Spinal cord (tissue), 10 donors: ENCODE results near the gene SEMA4C. TPM values are rescaled to one million over a fixed set of nuclear protein-coding genes. Genes with fewer than 3 reads are reported as not detected.

Experiments used
- DNase-seq, 6 donors: peaks; one replicate each; pipeline versions ENCODE4 v3.0.0 to v3.0.0-alpha.2; 2013 to 2015; ENCODE audit warnings: low spot score in 6 of 6, low read depth in 4 of 6
- H3K27ac ChIP-seq: one replicate; pipeline ENCODE4 v1.5.1; 2013; ENCODE audit warnings: low read depth, low read length, control low read depth
- H3K27me3 ChIP-seq: one replicate; pipeline ENCODE4 v1.6.1; 2013; ENCODE audit warnings: low read length; ENCODE audit not compliant: control insufficient read depth, insufficient read depth
- H3K36me3 ChIP-seq: one replicate; pipeline ENCODE4 v1.6.1; 2013; ENCODE audit warnings: low read length; ENCODE audit not compliant: control insufficient read depth, insufficient read depth
- H3K4me1 ChIP-seq: one replicate; pipeline ENCODE4 v1.6.1; 2013; ENCODE audit warnings: low read length; ENCODE audit not compliant: control insufficient read depth, insufficient read depth
- H3K4me3 ChIP-seq: one replicate; pipeline ENCODE4 v1.5.1; 2013; ENCODE audit warnings: low read depth, low read length, control low read depth
- H3K9me3 ChIP-seq: one replicate; pipeline ENCODE4 v1.6.1; 2013; ENCODE audit warnings: low read length; ENCODE audit not compliant: control insufficient read depth, insufficient read depth
- WGBS: methylation state at CpG from one replicate; pipeline ENCODE4 v1.1.5; 2013; ENCODE audit warnings: missing lambda C conversion rate; ENCODE audit not compliant: insufficient coverage; 5-methylcytosine and 5-hydroxymethylcytosine counted together
- polyA plus RNA-seq, 2 donors: library from polyadenylated mRNA; unstranded; fragments of 120-200 nt; gene quantifications; one replicate each; pipeline ENCODE4 v1.2.1, GENCODE V29; 2013; ENCODE audit not compliant: insufficient read length in 2 of 2
- total RNA-seq, 2 donors: library from RNA; depleted of rRNA in 1 of 2; stranded (reverse); fragments of 120-200 nt in 1 of 2; fragments of >200 nt in 1 of 2; gene quantifications; one replicate each; pipeline versions ENCODE4 v1.2.3 to v1.2.4, GENCODE V29; 2013 to 2014
- donor health status: healthy.

Gene SEMA4C
- total and polyA plus RNA-seq, 4 donors: 35.9 to 84.0 (median 57.4) TPM

GRCh38 chr2:96882906-96883305 lies 13.0 kb upstream of the SEMA4C start:
- no peak for DNase-seq
- Histone ChIP-seq H3K27me3 (no peaks in the 10 kb centered on the region), H3K9me3 (no peaks in the 10 kb centered on the region), H3K4me1 (peaks cover 68% of the 10 kb centered on the region), H3K27ac (no peak overlapping the region), H3K36me3 (peaks cover 2% of the 10 kb centered on the region), H3K4me3 (no peak overlapping the region)
- 94% methylated on average over 6 of the region's 8 CpGs for WGBS

- H3K27ac ChIP-seq: no peak overlapping the region
- no peaks in the 10 kb centered on the region for H3K9me3 ChIP-seq
- no peak for DNase-seq
- H3K36me3 ChIP-seq: peaks cover 2% of the 10 kb centered on the region
- 67% methylated on average over 12 of the region's 12 CpGs for WGBS
- H3K4me3 ChIP-seq: no peak overlapping the region
- H3K27me3 ChIP-seq: no peaks in the 10 kb centered on the region
- peaks cover 68% of the 10 kb centered on the region for H3K4me1 ChIP-seq
Measured at GRCh38 chr2:96882230-96882629, 12.3 kb upstream of the SEMA4C start.

- H3K27me3 ChIP-seq: no peaks in the 10 kb centered on the region
- no peak overlapping the region for H3K4me3 ChIP-seq
- H3K9me3 ChIP-seq: no peaks in the 10 kb centered on the region
- 61% methylated on average over 3 of the region's 10 CpGs for WGBS
- H3K27ac ChIP-seq: no peak overlapping the region
- peak in 1 of 6 donors; percentile 41 for DNase-seq
- peaks cover 71% of the 10 kb centered on the region for H3K4me1 ChIP-seq
- peaks cover 2% of the 10 kb centered on the region for H3K36me3 ChIP-seq
Measured at GRCh38 chr2:96881349-96882195, 11.7 kb upstream of the SEMA4C start.

- no peaks in the 10 kb centered on the region for H3K9me3 ChIP-seq
- no peak overlapping the region for H3K27ac ChIP-seq
- H3K36me3 ChIP-seq: peaks cover 2% of the 10 kb centered on the region
- no peak for DNase-seq
- no peak overlapping the region for H3K4me3 ChIP-seq
- 86% methylated on average over 5 of the region's 6 CpGs for WGBS
- H3K4me1 ChIP-seq: peaks cover 74% of the 10 kb centered on the region
- no peaks in the 10 kb centered on the region for H3K27me3 ChIP-seq
Measured at GRCh38 chr2:96880891-96881273, 11.0 kb upstream of the SEMA4C start.

GRCh38 chr2:96879545-96880040 lies 9.7 kb upstream of the SEMA4C start:
- Histone ChIP-seq H3K9me3 (no peaks in the 10 kb centered on the region), H3K4me3 (no peak overlapping the region), H3K27me3 (no peaks in the 10 kb centered on the region), H3K4me1 (peaks cover 75% of the 10 kb centered on the region), H3K36me3 (peaks cover 2% of the 10 kb centered on the region), H3K27ac (no peak overlapping the region)
- 92% methylated on average over 17 of the region's 18 CpGs for WGBS
- no peak for DNase-seq

- H3K36me3 ChIP-seq: peaks cover 2% of the 10 kb centered on the region
- H3K27me3 ChIP-seq: no peaks in the 10 kb centered on the region
- H3K4me1 ChIP-seq: peaks cover 75% of the 10 kb centered on the region
- DNase-seq: no peak
- 78% methylated on average over 20 of the region's 22 CpGs for WGBS
- no peak overlapping the region for H3K27ac ChIP-seq
- no peaks in the 10 kb centered on the region for H3K9me3 ChIP-seq
- H3K4me3 ChIP-seq: no peak overlapping the region
Measured at GRCh38 chr2:96878796-96879544, 9.1 kb upstream of the SEMA4C start.

GRCh38 chr2:96878171-96878570 lies 8.3 kb upstream of the SEMA4C start:
- Histone ChIP-seq H3K27ac (no peak overlapping the region), H3K4me3 (no peak overlapping the region), H3K27me3 (no peaks in the 10 kb centered on the region), H3K4me1 (peaks cover 80% of the 10 kb centered on the region), H3K36me3 (no peaks in the 10 kb centered on the region), H3K9me3 (no peaks in the 10 kb centered on the region)
- WGBS: 70% methylated on average over 4 of the region's 7 CpGs
- no peak for DNase-seq

- Histone ChIP-seq H3K4me3 (no peak overlapping the region), H3K4me1 (peaks cover 84% of the 10 kb centered on the region), H3K36me3 (no peaks in the 10 kb centered on the region), H3K9me3 (no peaks in the 10 kb centered on the region), H3K27me3 (no peaks in the 10 kb centered on the region), H3K27ac (no peak overlapping the region)
- 77% methylated on average over 14 of the region's 15 CpGs for WGBS
- no peak for DNase-seq
Measured at GRCh38 chr2:96877631-96878092, 7.8 kb upstream of the SEMA4C start.

- H3K4me1 ChIP-seq: peaks cover 81% of the 10 kb centered on the region
Measured at GRCh38 chr2:96877042-96877451, 7.2 kb upstream of the SEMA4C start.

More at GRCh38 chr2:96877042-96877451, 7.2 kb upstream of the SEMA4C start:
- Histone ChIP-seq H3K36me3 (no peaks in the 10 kb centered on the region), H3K27me3 (no peaks in the 10 kb centered on the region), H3K4me3 (no peak overlapping the region), H3K9me3 (no peaks in the 10 kb centered on the region), H3K27ac (peak overlapping the region; percentile 89)
- DNase-seq: no peak
- WGBS: 86% methylated on average over 1 of the region's 6 CpGs
